SJSA1 (cell line): ENCODE results near the gene RAD21L1. TPM values are rescaled to one million over a fixed set of nuclear protein-coding genes. Genes with fewer than 3 reads are reported as not detected.

Source experiments
- DNase-seq, 2 experiments: peaks; one replicate each; pipeline ENCODE4 v3.0.0-alpha.2; 2015 to 2020; ENCODE audit warnings: low spot score in 2 of 2, low read depth in 1 of 2
- H3K27ac ChIP-seq: fragments of 250-450 bp; sonication (Bioruptor Pico); 2 replicates; pipeline ENCODE4 v1.5.1; 2020; ENCODE audit warnings: mild to moderate bottlenecking, moderate library complexity
- H3K27me3 ChIP-seq: fragments of 250-450 bp; sonication (Bioruptor Pico); replicated peaks from 2 replicates; pipeline ENCODE4 v1.5.1; 2020; ENCODE audit warnings: mild to moderate bottlenecking, moderate library complexity
- H3K36me3 ChIP-seq: fragments of 250-450 bp; sonication (Bioruptor Pico); 2 replicates; pipeline ENCODE4 v1.5.1; 2020; ENCODE audit warnings: mild to moderate bottlenecking
- H3K4me1 ChIP-seq: fragments of 250-450 bp; sonication (Bioruptor Pico); replicated peaks from 2 replicates; pipeline ENCODE4 v1.6.1; 2021; ENCODE audit warnings: mild to moderate bottlenecking
- H3K4me3 ChIP-seq: fragments of 250-450 bp; sonication (Bioruptor Pico); 2 replicates; pipeline ENCODE4 v1.5.1; 2020; ENCODE audit warnings: mild to moderate bottlenecking
- H3K9me3 ChIP-seq: fragments of 250-450 bp; sonication (Bioruptor Pico); replicated peaks from 2 replicates; pipeline ENCODE4 v1.5.1; 2020; ENCODE audit warnings: mild to moderate bottlenecking
- total RNA-seq: library from RNA; depleted of rRNA; stranded (reverse); fragments of >200 nt; shearing (Covaris generic); gene quantifications from 2 replicates; pipeline ENCODE4 v1.2.3, GENCODE V29; 2014; rRNA removed

RAD21L1 gene
- 0.19 and 0.29 TPM in 2 replicates for total RNA-seq

- Histone ChIP-seq H3K4me1 (peaks cover 7% of the 10 kb centered on the region), H3K27me3 (peaks cover 11% of the 10 kb centered on the region; the same call in 1 of the 2 replicates), H3K4me3 (peak within 1 kb of the TSS; percentile 83), H3K27ac (peak within 1 kb of the TSS; percentile 81), H3K9me3 (no peaks in the 10 kb centered on the region), H3K36me3 (no peaks in the 10 kb centered on the region)
- peak; percentile 78 to 85 for DNase-seq
These were observed at the start of gene RAD21L1 for GRCh38 chr20:1225783-1226654. Gene RAD21L1 (plus strand): TSS chr20:1226044. CDS start chr20:1228454, 2,410 bp downstream.

- no peaks in the 10 kb centered on the region for H3K36me3 ChIP-seq
- H3K9me3 ChIP-seq: no peaks in the 10 kb centered on the region
- H3K4me1 ChIP-seq: no peaks in the 10 kb centered on the region
- H3K27me3 ChIP-seq: peaks cover 2% of the 10 kb centered on the region; the same call in 1 of the 2 replicates
- H3K27ac ChIP-seq: no peak overlapping the region
- DNase-seq: no peak
- no peak overlapping the region for H3K4me3 ChIP-seq
These were observed 48.2 kb upstream of the RAD21L1 start for GRCh38 chr20:1177680-1178079.

GRCh38 chr20:1178103-1178502 lies 47.7 kb upstream of the RAD21L1 start:
- H3K9me3 ChIP-seq: no peaks in the 10 kb centered on the region
- no peak for DNase-seq
- peaks cover 7% of the 10 kb centered on the region for H3K27me3 ChIP-seq
- H3K36me3 ChIP-seq: no peaks in the 10 kb centered on the region
- H3K4me3 ChIP-seq: no peak overlapping the region
- H3K27ac ChIP-seq: no peak overlapping the region
- H3K4me1 ChIP-seq: no peaks in the 10 kb centered on the region

GRCh38 chr20:1178623-1179022 lies 47.2 kb upstream of the RAD21L1 start:
- no peak for DNase-seq
- Histone ChIP-seq H3K4me3 (no peak overlapping the region), H3K4me1 (no peaks in the 10 kb centered on the region)

GRCh38 chr20:1180949-1181348 lies 44.9 kb upstream of the RAD21L1 start:
- DNase-seq: no peak

More at GRCh38 chr20:1178623-1179022, 47.2 kb upstream of the RAD21L1 start:
- no peaks in the 10 kb centered on the region for H3K36me3 ChIP-seq
- H3K9me3 ChIP-seq: no peaks in the 10 kb centered on the region
- H3K27me3 ChIP-seq: peaks cover 12% of the 10 kb centered on the region
- H3K27ac ChIP-seq: no peak overlapping the region

GRCh38 chr20:1182106-1182505 lies 43.7 kb upstream of the RAD21L1 start:
- H3K27ac ChIP-seq: no peak overlapping the region
- DNase-seq: no peak

More at GRCh38 chr20:1180949-1181348, 44.9 kb upstream of the RAD21L1 start:
- Histone ChIP-seq H3K4me3 (no peak overlapping the region), H3K9me3 (no peaks in the 10 kb centered on the region), H3K4me1 (peaks cover 3% of the 10 kb centered on the region; the same call in 1 of the 2 replicates), H3K36me3 (no peaks in the 10 kb centered on the region), H3K27ac (no peak overlapping the region), H3K27me3 (peaks cover 29% of the 10 kb centered on the region)

GRCh38 chr20:1183153-1183552 lies 42.7 kb upstream of the RAD21L1 start:
- H3K9me3 ChIP-seq: no peaks in the 10 kb centered on the region
- H3K27me3 ChIP-seq: peaks cover 45% of the 10 kb centered on the region

More at GRCh38 chr20:1182106-1182505, 43.7 kb upstream of the RAD21L1 start:
- peaks cover 41% of the 10 kb centered on the region for H3K27me3 ChIP-seq
- no peaks in the 10 kb centered on the region for H3K9me3 ChIP-seq
- no peaks in the 10 kb centered on the region for H3K36me3 ChIP-seq
- H3K4me3 ChIP-seq: no peak overlapping the region
- H3K4me1 ChIP-seq: peaks cover 3% of the 10 kb centered on the region; the same call in 1 of the 2 replicates

GRCh38 chr20:1184260-1184637 lies 41.6 kb upstream of the RAD21L1 start:
- H3K36me3 ChIP-seq: no peaks in the 10 kb centered on the region
- DNase-seq: no peak
- peaks cover 48% of the 10 kb centered on the region for H3K27me3 ChIP-seq
- H3K27ac ChIP-seq: no peak overlapping the region
- peaks cover 3% of the 10 kb centered on the region; the same call in 1 of the 2 replicates for H3K4me1 ChIP-seq
- no peak overlapping the region for H3K4me3 ChIP-seq
- no peaks in the 10 kb centered on the region for H3K9me3 ChIP-seq

More at GRCh38 chr20:1183153-1183552, 42.7 kb upstream of the RAD21L1 start:
- H3K4me1 ChIP-seq: peaks cover 3% of the 10 kb centered on the region; the same call in 1 of the 2 replicates
- H3K4me3 ChIP-seq: no peak overlapping the region
- DNase-seq: no peak
- H3K27ac ChIP-seq: no peak overlapping the region
- no peaks in the 10 kb centered on the region for H3K36me3 ChIP-seq

- Histone ChIP-seq H3K36me3 (no peaks in the 10 kb centered on the region), H3K4me1 (peaks cover 3% of the 10 kb centered on the region; the same call in 1 of the 2 replicates), H3K27ac (no peak within 1 kb of the TSS), H3K9me3 (no peaks in the 10 kb centered on the region), H3K27me3 (peaks cover 48% of the 10 kb centered on the region), H3K4me3 (no peak within 1 kb of the TSS)
- no peak for DNase-seq
These were observed 41.1 kb upstream of the RAD21L1 start, which contains the start of gene TMEM74B for GRCh38 chr20:1184638-1185315. Gene TMEM74B (minus strand): TSS chr20:1184981. CDS start chr20:1183801, 1,180 bp downstream.

- DNase-seq: no peak
- Histone ChIP-seq H3K27me3 (peaks cover 49% of the 10 kb centered on the region), H3K36me3 (no peaks in the 10 kb centered on the region), H3K9me3 (no peaks in the 10 kb centered on the region), H3K4me3 (no peak overlapping the region), H3K27ac (no peak overlapping the region), H3K4me1 (peaks cover 3% of the 10 kb centered on the region; the same call in 1 of the 2 replicates)
These were observed 40.5 kb upstream of the RAD21L1 start for GRCh38 chr20:1185316-1185741.

- H3K27me3 ChIP-seq: peaks cover 55% of the 10 kb centered on the region
- peak in 1 of 2 experiments; percentile 16 for DNase-seq
These were observed 40.0 kb upstream of the RAD21L1 start for GRCh38 chr20:1185790-1186334.

GRCh38 chr20:1186367-1186991 lies 39.4 kb upstream of the RAD21L1 start:
- no peak for DNase-seq
- Histone ChIP-seq H3K9me3 (no peaks in the 10 kb centered on the region), H3K36me3 (no peaks in the 10 kb centered on the region), H3K27me3 (peaks cover 58% of the 10 kb centered on the region), H3K4me1 (peaks cover 3% of the 10 kb centered on the region; the same call in 1 of the 2 replicates), H3K27ac (no peak overlapping the region), H3K4me3 (no peak overlapping the region)

More at GRCh38 chr20:1185790-1186334, 40.0 kb upstream of the RAD21L1 start:
- H3K4me3 ChIP-seq: no peak overlapping the region
- no peaks in the 10 kb centered on the region for H3K36me3 ChIP-seq
- no peaks in the 10 kb centered on the region for H3K9me3 ChIP-seq
- peaks cover 3% of the 10 kb centered on the region; the same call in 1 of the 2 replicates for H3K4me1 ChIP-seq
- H3K27ac ChIP-seq: no peak overlapping the region

GRCh38 chr20:1187605-1188171 lies 38.2 kb upstream of the RAD21L1 start:
- Histone ChIP-seq H3K27ac (no peak overlapping the region), H3K27me3 (peaks cover 59% of the 10 kb centered on the region)

More at GRCh38 chr20:1187605-1188171, 38.2 kb upstream of the RAD21L1 start:
- no peak overlapping the region for H3K4me3 ChIP-seq
- no peaks in the 10 kb centered on the region for H3K9me3 ChIP-seq
- H3K36me3 ChIP-seq: no peaks in the 10 kb centered on the region
- peaks cover 3% of the 10 kb centered on the region; the same call in 1 of the 2 replicates for H3K4me1 ChIP-seq
- DNase-seq: no peak
